Measurements from ENCODE around the gene VKORC1L1.
"Not testable (repeated sequence)": the region's sequence is repeated elsewhere in the genome, so short reads cannot be mapped to it uniquely, and the experiment has no call there.

DNA sequence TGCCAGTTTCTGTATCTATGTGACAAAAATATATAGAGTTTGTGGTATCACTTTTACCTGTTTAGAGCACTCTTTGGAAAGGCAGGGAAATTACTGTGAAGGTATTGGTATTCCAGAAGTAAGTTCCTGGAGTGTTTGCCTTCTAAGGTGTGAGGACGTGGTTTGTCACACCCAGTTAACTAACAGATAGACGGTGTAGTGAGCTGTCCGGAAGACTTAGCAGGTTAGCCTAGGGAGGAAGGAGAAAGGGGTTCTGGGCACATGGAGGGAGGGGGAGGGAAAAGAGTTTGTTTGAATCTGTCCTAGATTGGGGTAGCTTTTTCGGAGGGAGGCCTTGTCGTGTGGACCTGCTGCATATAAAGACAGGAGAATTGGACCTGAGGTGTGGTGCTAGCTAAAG, 7.4 kb downstream of the VKORC1L1 start:
- TF ChIP-seq, protein P1, sequence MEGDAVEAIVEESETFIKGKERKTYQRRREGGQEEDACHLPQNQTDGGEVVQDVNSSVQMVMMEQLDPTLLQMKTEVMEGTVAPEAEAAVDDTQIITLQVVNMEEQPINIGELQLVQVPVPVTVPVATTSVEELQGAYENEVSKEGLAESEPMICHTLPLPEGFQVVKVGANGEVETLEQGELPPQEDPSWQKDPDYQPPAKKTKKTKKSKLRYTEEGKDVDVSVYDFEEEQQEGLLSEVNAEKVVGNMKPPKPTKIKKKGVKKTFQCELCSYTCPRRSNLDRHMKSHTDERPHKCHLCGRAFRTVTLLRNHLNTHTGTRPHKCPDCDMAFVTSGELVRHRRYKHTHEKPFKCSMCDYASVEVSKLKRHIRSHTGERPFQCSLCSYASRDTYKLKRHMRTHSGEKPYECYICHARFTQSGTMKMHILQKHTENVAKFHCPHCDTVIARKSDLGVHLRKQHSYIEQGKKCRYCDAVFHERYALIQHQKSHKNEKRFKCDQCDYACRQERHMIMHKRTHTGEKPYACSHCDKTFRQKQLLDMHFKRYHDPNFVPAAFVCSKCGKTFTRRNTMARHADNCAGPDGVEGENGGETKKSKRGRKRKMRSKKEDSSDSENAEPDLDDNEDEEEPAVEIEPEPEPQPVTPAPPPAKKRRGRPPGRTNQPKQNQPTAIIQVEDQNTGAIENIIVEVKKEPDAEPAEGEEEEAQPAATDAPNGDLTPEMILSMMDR (IDR thresholded peaks at IDR 0.05; ENCODE audit: low read length), result not testable (repeated sequence)
- not testable (repeated sequence) for TF ChIP-seq EZH2 (IDR thresholded peaks at IDR 0.05; ENCODE audit: borderline replicate concordance, low read length)
